HG02623 (cell line): ENCODE data around the gene MYMK.

ENCODE experiments used
- ATAC-seq: cut with Tn5 transposase; IDR thresholded peaks from one replicate; pipeline ENCODE4 v1.9.1; 2021; ENCODE audit warnings: moderate library complexity; ENCODE audit not compliant: unreplicated experiment

The MYMK gene

DNA sequence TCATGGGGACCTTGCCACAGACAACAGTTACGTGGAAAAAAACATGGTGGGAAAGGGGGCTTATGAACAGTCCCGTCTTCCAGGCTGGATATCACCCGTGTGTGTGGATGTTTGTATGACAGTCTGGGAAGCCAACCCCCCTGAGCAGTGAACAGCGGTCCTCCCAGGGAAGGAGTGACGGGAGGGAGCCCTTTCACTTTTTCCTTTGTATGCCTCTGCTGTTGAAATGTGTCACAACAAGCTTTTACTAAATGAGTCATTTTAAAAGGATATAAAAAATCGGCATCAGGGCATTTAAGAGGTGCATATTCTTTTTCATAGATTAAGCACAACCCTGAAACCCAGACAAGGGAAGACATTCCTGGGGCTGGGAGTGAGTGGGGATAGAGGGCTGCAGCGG lies 5.1 kb downstream of the MYMK start:
- no peak for ATAC-seq

DNA sequence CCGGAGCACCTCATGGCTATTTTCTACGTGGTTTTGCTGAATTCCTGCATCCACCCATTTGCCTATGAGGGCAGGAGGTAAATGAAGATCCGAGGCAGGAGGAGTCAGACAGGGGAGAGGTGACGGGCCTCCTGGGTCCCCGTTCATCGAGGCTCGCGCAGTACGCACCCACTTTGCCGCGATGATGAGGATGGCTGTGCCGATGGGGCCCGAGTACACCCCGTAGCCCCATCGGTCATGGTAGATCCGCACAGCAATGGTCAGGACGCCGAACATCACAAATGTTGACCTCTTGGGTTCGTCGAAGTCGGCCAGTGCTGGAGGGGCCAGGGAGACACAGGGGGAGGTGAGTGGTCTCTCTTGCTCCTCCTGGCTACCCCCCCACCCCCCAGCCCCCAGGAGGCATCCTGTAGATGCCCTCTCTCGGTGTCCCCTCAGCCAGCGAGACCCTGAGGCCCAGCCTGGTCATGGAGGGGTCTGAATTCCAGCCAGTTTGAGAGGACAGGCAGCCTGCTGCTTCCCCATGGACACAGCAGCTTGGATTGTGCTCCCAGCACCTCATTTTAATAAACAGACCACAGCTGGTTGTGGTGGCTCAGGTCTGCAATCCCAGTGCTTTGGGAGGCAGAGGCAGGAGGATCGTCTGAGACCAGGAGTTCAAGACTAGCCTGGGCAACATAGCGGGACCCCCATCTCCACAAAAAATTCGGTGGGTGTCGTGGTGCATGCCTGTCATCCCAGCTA lies 5.9 kb downstream of the MYMK start:
- ATAC-seq, result no peak

DNA sequence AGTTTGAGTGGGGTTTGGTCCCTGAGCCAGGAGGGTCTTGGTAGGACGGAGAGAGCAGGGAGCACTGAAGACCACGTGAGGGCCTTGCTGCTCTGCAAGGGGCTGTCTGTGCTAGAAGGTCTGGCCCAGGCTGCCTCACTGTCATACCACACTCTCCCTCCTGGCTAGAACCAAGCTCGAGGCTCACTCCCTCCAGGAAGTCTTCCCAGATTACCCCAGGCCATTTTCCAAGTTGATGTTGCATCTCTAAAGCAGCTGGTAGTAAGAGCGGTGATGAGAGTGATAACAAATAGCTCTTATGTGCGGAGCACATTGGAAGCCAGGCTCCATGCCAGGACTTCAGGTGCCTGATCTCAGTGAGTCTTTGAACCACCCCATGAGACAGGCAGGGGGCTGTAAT lies 6.6 kb downstream of the MYMK start:
- no peak for ATAC-seq

DNA sequence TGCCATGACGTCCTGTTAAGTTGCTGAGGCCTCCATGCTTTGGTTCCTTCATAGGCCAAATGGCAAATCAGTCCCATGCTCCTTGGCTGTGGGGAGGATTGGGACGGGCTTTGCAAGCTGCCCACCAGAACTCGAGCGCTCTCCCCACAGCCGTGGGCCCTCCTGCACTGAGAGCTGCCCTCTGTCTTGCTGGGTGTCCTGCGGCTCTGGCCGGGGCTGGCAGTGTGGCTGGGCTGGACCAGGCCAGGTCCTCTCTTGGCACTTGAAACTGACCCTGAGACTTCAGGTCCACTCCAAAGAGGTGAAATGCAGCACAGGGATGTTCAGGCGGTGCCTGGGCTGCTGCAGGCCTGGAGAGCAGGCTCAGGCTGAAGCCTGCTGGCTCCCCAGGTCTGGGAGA lies 7.0 kb downstream of the MYMK start:
- no peak for ATAC-seq

DNA sequence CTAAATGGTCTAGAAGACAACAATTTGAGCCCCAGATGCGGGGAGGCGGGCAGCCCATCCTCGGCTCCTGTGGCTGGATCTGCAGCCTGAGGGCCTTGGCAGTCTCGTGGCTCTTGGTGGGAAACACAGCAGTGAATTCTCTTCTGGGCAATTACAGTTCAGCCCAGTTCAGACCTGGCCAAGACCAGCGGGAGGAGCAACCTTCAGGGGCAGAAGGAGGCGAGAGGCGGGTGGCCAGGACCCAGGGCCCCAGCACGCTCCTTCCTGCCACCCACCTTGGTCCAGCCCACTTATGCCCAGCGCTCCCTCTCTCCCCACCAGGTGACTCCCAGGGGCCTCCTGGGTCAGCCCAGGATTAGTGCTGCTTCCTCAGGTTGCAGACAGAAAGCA lies 7.8 kb downstream of the MYMK start:
- ATAC-seq, result no peak

DNA sequence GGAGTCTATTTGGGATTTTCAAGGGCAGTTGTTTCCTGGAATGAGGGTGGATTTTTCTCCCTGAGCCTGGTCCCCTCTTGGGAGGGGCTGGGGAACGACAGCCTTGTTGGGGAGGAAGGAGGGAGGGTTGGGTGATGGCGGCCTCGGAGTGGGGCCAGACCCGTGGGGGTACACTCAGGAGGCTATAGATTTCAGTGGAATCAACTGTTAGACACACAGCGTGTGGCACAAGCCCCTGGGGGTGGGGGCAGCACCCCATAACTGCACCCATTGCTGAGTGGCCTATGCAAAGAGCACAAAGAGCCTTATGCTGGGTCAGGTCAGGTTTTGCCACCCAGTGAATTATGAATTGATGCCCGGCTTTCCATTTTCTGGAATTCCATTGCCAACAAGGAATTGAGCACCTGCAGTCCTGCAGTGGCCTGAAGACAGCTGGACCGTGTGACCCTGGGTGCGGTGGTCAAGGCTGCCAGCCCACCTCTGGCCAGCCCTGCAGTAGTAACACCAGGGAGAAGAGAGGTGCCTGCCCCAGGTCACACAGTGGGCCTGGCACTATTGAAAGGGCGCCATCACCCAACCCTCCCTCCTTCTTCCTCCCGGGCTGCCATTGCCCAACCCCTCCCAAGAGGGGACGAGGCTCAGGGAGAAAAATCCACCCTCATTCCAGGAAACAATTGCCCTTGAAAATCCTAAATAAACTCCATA lies 8.4 kb downstream of the MYMK start:
- no peak for ATAC-seq

DNA sequence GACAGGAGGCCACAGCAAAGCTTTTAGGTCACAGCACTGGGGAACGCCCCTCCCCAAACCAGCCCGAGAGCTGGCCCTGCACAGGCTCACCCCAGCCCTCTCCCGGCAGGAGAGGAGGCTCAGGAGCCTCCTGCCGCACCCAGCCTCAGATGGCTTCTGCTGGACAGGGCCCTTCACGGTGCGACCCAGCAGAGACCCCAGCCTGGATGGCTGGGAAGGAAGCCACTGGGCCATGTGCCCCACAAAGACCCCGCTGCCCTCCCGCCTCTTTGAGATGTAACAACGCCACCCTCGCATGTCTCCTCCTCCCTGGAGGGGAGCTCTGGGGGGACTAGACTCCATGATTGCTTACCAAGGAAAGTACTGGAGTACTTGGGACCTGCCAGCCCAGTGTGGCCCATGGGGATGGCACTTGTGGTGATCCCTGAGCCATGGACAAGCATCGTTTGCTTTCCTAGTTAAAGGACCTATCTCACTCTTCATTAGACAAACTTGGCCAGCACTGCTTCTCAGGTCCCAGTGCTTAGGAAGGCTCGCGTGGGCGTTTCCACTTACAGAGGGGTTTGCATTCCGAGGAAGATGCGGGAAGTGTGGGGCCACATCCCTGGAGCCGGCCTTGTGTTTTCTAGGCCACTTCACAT lies 9.0 kb downstream of the MYMK start:
- ATAC-seq, result no peak

DNA sequence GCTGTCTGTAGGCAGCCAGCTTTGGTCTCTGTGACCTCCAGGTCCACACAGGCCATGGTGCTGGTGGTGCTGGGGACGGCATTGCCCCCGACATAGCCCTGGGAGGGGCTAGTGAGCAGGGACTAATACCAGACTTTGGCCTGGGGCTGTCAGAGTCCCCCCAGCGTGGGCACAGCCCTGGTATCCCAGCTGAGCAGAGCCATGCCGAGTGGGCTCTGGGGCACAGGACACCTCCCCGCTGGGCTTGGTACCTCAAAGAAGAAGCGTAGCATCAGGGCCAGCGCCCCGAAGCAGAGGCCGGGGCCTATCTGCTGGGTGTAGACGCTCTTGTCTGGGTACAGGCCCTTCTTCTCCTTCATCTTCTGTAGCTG lies 9.5 kb downstream of the MYMK start:
- ATAC-seq, result no peak

DNA sequence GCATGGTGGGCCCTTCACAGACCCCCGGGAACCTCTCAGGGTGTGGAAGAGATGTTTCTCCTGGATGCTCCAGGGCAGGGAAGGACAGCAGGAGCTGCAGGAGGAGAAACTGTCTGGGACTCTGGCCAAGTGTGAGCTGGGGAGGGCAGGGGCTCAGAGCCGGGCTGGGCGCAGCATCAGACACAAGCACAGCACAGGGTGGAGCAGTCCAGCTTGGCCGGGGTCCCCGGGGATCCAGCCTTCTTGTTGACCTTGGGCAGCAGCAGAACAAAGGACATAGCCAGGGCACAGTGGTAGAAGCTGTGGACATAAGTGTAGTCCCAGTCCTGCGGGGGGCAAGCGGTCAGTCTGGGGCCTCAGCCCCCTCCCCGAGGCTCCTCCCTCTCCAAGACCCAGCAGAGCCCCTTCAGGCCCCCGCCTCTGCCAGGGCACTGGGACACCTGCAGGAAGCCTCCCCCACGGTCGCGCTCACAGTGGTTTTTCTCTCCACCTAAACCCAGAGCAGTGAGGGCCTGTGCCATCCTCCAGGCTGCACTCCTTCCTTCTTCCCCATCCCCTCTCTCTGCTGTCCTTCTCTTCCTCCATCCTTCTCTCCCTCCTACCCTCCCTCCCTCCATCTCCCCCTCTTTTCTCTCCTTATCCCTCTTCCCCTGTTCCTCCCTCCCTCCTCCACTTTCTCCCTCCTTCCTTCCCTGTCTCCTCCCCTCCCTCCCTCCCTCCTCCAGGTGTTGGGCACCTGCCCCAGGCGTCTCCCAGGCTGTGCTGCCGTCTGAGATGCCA lies 10.1 kb downstream of the MYMK start:
- no peak for ATAC-seq

DNA sequence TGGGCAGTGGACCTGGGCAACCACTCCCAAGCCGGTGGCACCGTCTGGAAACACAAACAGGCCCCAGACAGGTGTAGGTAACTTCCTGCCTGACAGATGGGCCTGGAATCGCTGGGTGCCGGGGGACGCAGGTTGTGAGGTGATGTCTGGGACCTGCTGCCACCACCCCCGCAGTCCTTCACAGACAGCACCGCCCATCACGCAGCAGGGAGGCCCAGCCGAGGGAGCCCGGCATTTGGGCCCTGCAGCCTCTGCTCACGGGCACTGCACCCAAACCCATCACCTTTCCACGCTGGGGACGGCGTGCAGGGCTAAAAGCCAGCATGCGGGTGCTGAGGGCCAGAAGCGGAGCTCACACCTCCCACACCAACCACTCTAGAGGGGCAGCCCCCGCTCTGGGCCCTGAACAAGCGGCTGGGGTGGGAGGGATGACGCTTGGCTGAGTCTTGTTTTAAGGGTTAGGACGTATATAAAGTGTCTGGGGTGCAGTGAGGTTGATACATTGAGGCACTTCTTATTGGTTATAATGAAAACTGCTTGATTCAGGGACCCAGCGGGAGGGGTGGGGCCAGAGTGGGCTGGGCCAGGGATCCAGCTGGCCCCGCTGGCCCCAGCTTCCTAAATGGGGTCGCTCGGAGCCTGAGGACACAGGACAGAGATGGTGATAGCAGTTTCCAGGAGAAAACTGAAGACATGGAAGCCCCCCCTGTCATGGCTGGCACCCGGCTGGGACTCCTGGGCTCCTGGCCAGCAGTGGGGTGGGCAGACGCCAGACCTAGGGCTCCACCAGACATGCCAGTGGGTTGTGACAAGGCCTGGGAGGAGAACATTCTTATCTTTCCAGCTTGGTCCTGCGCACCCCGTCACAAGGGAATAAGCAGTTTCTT lies 11.3 kb downstream of the MYMK start:
- no peak for ATAC-seq

DNA sequence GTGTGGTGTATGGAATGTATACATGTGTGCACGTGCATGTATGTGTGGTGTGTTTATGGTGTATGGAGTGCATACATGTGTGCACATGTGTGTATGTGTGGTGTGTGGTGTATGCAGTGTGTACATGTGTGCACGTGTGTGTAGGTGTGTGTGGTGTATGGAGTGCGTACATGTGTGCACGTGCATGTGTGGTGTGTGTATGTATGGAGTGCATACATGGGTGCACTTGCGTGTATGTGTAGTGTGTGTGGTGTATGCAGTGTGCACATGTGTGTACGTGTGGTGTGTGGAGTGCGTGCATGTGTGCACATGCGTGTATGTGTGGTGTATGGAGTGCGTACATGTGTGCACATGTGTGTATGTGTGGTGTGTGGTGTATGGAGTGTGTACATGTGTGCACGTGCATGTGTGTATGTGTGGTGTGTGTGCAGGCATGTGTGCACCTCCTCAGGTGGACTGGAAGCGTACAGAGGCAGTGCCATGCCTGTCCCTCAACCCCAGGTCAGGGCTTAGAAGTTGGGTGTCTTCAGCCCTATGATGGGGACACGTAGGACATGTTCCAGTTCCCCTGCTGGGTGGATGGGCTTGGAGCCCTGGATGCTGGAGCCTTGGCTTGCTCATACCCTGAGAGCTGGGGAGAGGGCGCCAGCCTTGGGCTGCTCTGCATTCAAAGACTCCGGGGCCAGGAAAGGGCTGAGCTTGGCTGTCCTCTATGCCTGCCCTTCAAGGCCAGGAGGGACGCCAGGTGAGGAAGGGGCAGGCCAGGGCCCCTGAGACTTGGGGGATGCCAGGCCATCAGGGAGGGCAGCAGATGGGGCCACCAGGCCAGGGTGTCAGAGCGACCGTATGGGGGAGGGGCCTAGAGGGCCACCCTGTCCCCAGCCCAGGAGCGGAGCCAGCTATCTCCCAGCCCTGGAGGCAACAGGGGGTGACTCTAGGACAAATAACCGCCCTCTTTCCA lies 12.2 kb downstream of the MYMK start:
- no peak for ATAC-seq

DNA sequence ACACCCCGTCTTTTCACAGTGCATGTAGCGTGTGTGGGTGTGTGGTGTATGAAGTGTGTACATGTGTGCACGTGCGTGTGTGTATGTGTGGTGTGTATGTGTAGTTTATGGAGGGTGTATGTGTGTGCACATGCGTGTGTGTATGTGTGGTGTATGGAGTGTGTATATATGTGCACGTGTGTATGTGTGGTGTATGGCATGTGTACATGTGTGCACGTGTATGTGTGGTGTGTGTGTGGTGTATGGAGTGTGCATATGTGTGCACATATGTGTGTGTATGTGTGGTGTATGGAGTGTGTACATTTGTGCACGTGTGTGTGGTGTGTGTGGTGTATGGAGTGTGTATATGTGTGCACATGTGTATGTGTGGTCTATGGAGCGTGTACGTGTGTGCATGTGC lies 13.2 kb downstream of the MYMK start:
- no peak for ATAC-seq

DNA sequence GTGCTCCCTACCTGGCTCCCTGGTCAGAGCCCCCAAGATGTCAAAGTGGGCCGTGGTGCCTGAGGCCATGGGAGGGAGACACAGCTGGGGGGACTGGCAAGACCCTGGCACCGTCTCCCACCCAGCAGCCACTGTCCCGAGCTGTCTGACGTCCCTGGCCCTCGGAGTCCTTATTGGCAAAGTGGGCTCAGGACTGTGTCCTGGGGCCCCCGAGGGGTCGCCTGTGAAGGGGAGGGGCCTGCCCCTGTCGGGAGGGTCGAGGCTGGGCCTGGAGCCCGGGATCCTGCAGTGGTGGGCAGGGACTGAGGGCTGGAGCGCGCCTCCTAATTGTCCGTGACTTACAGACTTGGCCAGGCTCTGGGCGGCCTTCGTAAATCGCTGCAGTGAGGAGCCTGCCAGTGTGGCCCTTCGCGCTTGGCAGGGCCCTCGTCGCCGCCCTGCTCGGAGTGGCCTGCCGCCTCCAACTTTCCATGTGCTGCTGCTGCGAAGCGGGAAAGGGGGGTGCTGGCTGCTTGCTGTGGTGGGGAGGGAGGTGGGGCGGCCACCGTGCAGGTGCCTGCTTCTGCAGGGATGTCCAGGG lies 13.7 kb downstream of the MYMK start:
- ATAC-seq, result no peak

DNA sequence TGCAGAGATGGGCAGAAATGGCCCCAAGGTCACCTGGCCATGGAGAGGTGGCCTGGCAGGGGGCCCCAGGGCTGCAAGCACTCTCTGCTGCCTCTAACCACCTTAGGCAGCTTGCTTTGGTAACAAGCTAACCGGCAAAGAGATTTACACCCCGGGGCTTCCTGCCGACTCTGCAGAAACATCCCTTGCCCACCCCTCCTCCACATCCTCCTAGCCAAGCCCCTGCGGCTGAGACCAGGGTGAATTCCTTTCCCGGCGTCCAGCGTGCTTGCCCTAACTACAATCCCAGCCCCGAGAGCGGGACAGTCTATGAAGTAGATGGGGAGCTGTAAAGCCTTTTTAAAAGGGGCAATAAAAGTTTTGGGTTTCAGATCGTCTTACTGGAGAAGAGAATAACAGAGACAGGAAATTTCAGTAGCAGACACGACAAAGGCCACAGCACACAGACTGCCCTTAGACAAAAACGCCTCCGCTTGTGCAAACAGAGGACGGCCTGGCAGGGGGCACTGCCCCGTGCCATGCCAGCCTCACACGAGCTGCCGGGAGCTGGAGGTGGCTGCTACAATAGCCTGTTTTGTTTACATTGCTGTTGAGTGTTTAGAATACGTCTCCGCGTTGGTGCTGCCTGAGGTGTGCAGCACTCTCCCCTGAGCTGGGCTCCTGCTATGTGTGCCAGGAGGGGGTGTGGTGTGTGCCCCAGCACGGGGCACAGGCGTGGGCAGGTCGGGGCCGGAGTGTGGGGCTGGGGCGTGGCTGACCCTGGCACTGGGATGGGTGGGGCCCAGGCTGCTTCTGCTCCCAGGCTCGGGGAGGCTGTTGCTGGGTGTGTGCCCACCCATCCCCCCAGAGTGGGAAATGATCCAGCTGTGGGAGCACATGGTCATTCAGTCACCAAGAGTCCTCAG lies 15.3 kb downstream of the MYMK start:
- no peak for ATAC-seq

DNA sequence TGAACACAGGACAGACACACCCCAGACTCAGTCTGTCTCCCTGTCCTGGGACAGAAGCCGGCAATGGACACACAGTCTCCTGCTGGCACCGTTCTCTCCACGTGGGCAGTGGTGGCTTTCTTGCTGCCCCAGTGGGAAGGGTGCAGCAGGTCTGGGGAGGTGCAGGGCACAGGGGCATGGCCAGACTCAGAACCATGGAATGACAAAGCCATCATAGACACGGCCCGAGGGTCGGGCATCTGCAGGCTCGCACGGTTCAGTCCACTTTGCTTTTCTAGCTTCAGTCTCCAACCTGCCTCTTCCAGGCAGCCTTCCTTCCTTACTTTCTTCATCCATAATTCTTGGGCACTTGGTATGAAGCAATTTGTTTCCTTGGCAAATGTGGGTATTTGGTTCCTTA lies 16.7 kb downstream of the MYMK start:
- ATAC-seq, result no peak

DNA sequence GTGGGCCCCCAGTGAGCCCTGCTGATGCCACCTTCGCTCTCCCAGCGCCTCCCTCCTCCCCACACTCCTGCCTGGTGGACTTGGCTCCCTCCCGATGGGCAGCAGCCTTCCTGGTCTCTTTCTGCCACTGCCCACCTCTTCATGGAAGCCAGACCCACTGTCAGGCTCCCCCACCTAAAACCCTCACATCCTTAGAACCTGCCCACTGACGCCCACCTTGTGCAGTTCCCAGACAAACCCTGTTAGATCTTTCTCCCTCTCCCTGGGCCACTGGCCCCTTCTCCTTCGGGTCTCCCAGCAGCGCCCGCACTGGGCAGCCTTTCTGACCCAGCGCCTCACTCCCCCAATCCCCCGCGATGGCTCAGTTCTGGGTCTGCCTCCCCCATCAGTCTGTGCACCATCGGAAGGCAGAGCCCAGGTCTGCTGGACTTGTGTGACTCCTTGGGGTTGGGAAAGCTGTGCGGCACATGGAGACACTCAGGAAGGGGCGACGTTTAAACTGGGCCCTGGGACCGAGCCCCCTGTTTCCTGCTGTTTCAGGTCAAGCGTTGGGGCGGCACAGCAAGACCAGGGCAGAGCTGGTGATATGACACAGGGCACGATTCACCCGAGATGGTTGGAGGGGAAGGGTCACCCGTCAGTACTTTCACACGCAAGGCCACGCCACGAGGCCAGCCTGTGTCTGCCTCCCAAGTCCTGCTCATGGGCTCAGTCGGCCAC lies 17.4 kb downstream of the MYMK start:
- ATAC-seq, result no peak

DNA sequence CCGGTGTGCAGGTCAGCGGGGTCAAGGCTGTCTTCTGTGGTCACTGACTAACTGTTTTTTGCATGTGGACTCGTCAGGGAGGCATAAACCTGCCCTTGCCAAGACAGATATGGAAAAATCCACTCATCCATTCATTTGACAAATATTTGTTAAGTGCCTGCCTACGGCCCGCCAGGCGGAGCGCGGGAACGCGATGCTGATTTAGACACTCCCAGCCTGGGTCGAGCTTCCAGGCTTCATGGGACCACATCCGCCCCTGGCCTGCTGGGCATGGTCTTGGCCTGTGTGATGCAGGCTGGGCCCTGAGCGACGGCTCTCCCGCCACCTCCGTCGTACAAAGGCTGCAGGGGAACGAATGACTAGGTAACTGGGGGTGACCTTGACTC lies 18.1 kb downstream of the MYMK start:
- no peak for ATAC-seq
